ENCODE data around the gene GNG14.

DNA sequence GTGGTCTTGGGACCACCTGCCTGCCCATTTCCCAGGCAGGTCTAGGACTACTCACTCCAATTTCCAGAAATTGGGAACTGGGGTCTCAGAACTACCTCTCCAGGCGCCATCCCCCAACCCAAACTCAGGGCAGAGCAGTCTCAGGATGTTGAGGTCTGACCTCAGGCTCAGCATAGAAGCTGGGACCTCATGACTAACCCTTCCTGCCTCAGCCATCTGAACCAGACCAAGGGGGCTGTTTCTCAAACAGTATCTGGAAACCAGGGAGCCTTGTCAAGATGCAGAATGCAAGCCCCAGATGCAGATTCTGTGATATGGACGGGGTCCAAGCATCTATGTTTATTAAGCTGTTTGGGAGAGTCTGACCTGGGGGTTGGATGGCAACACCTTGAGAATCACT, 7.3 kb downstream of the GNG14 start:
- TF ChIP-seq, protein P1, sequence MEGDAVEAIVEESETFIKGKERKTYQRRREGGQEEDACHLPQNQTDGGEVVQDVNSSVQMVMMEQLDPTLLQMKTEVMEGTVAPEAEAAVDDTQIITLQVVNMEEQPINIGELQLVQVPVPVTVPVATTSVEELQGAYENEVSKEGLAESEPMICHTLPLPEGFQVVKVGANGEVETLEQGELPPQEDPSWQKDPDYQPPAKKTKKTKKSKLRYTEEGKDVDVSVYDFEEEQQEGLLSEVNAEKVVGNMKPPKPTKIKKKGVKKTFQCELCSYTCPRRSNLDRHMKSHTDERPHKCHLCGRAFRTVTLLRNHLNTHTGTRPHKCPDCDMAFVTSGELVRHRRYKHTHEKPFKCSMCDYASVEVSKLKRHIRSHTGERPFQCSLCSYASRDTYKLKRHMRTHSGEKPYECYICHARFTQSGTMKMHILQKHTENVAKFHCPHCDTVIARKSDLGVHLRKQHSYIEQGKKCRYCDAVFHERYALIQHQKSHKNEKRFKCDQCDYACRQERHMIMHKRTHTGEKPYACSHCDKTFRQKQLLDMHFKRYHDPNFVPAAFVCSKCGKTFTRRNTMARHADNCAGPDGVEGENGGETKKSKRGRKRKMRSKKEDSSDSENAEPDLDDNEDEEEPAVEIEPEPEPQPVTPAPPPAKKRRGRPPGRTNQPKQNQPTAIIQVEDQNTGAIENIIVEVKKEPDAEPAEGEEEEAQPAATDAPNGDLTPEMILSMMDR (IDR thresholded peaks at IDR 0.05), result no peak
- no peak for TF ChIP-seq POLR2A (IDR thresholded peaks at IDR 0.05)
